Measurements from ENCODE around the gene AFG1L.

- no peak for TF ChIP-seq CTCF (IDR thresholded peaks at IDR 0.05)
- no peak for TF ChIP-seq POLR2A (IDR thresholded peaks at IDR 0.05)
Observed at GRCh38 chr6:108343894-108344293, 49.0 kb downstream of the AFG1L start.

All from adrenal gland (tissue), 5 donors.